SH-SY5Y (cell line): ENCODE results near the gene CAV2.

Source experiments
- GATA2 ChIP-seq: IDR thresholded peaks from 2 replicates; pipeline ENCODE4 v1.6.1; 2011; ENCODE audit warnings: mild to moderate bottlenecking, low read depth, low read length
- GATA3 ChIP-seq: IDR thresholded peaks from 2 replicates; pipeline ENCODE4 v1.6.1; 2011; ENCODE audit warnings: low read depth, mild to moderate bottlenecking, low read length, moderate library complexity

- TF ChIP-seq GATA2 (no peak), GATA3 (no peak)
Measured at GRCh38 chr7:116491887-116492653, 7.5 kb upstream of the CAV2 start.
